ENCODE results near the gene TTC33.

- no peak for TF ChIP-seq POLR2AphosphoS5 (IDR thresholded peaks at IDR 0.05; ENCODE audit: low read depth, low read length)
- TF ChIP-seq REST (IDR thresholded peaks at IDR 0.05; ENCODE audit: insufficient read depth in 1 of 2, low read depth in 2 of 2, low read length in 2 of 2) = no peak
- TF ChIP-seq SIN3A (IDR thresholded peaks at IDR 0.05; ENCODE audit: borderline replicate concordance, insufficient read depth, low read length) = no peak
- no peak for TF ChIP-seq TAF1 (IDR thresholded peaks at IDR 0.05; ENCODE audit: borderline replicate concordance, insufficient read depth, low read length)
These were observed 266.3 kb downstream of the TTC33 start for GRCh38 chr5:40489421-40489820.
